Prostate gland (tissue), 2 donors: ENCODE measurements around the gene CYTH2.

ENCODE experiments used
- CTCF ChIP-seq, 4 experiments: fragments of 200-600 bp in 2 of 4; fragments of 450-650 bp in 2 of 4; sonication (generic) in 2 of 4; IDR thresholded peaks; 1 replicate in 3 of 4; 2 replicates in 1 of 4; pipeline ENCODE4 v1.5.1; 2016 to 2019; ENCODE audit warnings: antibody characterized with exemption in 4 of 4, mild to moderate bottlenecking in 2 of 4, moderate library complexity in 2 of 4
- POLR2A ChIP-seq: fragments of 450-650 bp; IDR thresholded peaks from one replicate; pipeline ENCODE4 v1.6.1; 2016; ENCODE audit warnings: antibody characterized with exemption, mild to moderate bottlenecking

- TF ChIP-seq CTCF (IDR thresholded peaks at IDR 0.05) (no peak), POLR2A (no peak)
Measured at GRCh38 chr19:48508729-48509411, 39.7 kb downstream of the CYTH2 start.
